8988T (cell line): Measurements from ENCODE around the gene DCP1A.
"Not testable (repeated sequence)": the region's sequence is repeated elsewhere in the genome, so short reads cannot be mapped to it uniquely, and the experiment has no call there.

Source experiments
- DNase-seq: peaks from one replicate; pipeline ENCODE4 v3.0.0; 2011

The DCP1A gene

GRCh38 chr3:53261712-53262111 is 85.6 kb downstream of the DCP1A start:
- no peak for DNase-seq

DNA sequence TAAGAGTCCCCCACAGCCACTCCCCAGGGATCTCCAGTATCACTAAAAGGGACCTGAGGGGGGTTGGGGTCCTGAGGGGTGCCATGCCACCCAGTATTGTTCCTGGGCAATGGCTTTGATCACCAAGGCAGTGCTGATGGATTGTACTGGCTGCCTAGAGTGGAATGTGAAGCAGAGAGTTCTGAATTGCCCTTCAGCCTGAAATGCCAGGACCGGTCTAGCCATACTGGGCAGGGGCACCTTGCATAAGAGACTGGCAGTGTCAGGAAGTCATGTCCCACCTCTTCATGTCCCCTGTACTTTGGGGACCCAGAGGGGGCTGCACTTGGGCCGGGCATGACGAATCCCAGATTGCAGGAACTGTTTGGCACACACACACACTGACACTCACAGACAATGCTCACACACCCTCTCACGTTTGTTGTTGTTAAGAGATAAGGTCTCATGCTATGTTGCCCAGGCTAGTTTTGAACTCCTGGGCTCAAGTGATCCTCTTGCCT is 87.0 kb downstream of the DCP1A start:
- DNase-seq, result peak; percentile 9

DNA sequence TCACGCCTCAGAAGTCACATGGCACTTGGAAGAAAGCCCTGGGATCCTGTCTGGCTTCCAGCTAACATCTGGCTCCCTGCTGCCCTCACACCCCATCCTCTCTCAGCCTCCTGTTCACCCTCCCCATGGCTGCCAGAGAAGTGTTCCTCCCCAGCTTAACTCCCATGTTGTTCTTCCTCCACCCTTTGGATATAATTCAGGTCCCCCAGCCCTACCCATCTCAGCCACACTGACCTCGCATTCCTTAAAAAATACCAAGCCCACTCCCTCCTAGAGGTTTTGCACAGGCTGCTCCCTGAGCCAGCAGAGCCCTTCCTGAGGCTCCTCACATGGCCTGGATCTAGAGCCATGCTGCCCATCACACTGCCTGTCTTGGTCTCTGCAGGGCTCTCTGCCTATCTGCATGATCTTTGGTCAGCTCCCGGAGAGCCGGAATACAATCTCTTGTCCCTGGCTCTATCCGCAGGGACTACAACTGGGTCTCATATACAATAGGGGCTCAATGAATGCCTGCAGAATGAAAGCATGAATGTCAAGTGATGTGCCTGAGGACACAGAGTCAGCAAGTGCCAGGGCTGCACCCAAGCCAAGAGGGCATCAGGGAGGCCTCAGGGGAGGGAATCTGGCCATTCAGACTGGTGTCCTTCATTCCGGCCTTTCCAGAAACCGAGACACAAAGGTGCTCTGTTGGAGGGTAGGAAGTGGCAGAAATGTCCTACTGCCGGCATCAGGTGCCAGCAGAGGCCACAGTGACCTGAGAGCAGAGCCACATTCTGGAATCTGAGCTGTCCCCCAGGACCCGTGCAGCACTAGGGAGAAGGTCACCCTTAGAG is 87.7 kb downstream of the DCP1A start:
- DNase-seq, result peak; percentile 20

GRCh38 chr3:53258600-53259426 is 88.5 kb downstream of the DCP1A start:
- no peak for DNase-seq

GRCh38 chr3:53257465-53257864 is 89.9 kb downstream of the DCP1A start:
- peak; percentile 15 for DNase-seq

DNA sequence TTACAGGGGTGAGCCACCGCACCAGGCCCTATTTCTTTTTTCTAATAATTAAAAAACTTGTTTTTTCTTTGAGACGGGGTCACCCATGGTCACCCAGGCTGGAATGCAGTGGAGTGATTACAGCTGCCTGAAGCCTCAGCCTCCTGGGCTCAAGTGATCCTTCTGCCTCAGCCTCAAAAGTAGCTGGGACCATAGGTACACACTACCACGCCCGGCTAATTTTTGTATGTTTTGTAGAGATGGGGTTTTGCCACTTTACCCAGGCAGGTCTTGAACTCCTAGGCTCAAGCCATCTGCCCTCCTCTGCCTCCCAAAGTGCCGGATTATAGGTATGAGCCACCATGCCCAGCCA is 90.7 kb downstream of the DCP1A start:
- DNase-seq, result no peak

DNA sequence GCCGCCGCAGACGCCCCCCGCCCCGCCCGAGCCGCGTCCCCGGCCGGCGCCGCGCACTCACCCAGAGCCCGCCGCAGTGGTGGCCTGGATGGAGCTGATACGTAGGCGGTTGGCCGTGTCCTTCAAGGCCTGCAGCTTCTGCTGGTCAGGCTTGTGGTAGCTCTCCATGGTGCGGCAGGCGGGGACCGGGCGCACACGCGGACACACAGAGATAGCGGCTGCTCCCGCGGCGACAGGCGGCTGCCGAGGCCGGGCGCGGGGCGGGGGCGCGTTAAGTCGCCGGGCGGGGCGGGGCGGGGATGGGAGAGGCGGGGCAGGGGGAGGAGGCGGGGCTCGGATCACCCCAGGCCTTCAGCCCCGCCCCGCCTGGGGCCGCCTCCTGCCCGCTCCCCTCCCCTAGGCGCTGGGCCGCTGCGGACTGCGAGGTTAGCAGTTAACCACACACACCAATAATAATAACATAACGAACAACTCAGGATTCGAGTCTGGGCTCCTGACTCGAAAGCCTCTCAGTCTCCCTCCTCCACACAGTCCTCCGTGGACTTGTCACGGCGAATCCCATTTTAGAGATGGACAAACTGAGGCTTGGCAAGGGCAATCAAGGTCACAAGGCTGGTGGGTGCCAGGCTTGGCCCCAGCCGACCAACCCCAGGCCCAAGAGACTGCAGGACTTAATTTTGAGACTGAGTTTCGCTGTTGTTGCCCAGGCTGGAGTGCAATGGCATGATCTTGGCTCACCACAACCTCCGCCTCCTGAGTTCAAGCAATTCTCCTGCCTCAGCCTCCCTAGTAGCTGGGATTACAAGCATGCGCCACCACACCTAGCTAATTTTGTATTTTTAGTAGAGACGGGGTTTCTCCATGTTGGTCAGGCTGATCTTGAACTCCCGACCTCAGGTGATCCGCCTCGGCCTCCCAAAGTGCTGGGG is 91.3 kb downstream of the DCP1A start, which contains the start of gene TKT:
TSS of gene TKT (minus strand) at position 248 of the 929 bp plus-strand sequence. CDS start at position 168, 80 bp downstream.
- DNase-seq, result peak; percentile 98

GRCh38 chr3:53255423-53255774 is 91.9 kb downstream of the DCP1A start:
- DNase-seq, result peak; percentile 51

GRCh38 chr3:53254509-53255422 is 92.6 kb downstream of the DCP1A start:
- DNase-seq, result peak; percentile 94

DNA sequence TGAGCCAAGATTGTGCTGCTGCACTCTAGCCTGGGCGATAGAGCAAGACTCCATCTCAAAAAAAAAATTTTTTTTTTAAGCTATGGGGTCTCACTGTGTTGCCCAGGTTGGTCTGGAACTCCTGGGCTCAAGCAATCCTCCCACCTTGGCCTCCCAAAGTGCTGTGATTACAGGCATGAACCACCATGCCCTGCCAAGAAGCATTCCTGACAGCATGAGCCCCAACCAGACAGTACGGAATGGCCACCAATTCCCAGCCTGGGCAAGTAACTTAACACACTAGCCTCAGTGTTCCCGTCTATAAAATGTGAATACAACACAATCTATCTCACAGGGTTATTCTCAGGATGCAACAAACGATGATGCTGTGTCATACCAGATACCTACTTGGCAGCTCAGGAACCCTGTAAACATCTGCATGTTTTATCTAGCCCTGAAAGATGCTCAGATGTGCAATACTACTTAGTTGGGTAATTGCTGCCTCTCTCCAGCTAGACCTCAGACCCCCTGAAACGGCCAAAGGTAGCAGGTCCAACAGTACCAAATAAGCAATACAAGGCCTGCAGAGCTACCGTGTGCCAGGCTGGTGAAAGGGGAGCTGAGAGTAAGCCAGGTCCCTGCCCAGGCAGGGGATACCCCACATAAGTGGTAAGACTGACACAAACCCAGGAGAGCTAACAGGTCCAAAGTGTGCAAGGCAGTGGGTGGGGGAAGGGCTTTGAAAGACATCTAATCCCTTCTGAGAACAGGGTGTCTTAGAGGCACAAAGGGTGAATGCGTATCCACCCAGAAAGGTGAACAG is 93.4 kb downstream of the DCP1A start:
- peak; percentile 25 for DNase-seq

DNA sequence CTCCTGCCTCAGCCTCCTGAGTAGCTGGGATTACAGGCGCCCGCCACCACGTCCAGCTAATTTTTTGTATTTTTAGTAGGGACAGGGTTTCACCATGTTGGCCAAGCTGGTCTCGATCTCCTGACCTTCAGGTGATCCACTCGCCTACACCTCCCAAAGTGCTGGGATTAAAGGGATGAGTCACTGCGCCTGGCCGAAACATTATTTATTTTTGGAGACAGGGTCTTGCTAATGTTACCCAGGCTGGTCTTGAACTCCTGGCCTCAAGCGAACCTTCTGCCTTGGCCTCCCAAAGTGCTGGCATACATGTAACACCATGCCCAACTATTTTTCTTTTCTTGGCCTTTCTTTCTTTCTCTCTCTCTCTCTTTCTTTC is 94.4 kb downstream of the DCP1A start:
- DNase-seq, result not testable (repeated sequence)

GRCh38 chr3:53252096-53252946 is 95.0 kb downstream of the DCP1A start:
- no peak for DNase-seq

GRCh38 chr3:53250881-53251605 is 96.3 kb downstream of the DCP1A start:
- no peak for DNase-seq

- DNase-seq, result no peak
These were observed 96.9 kb downstream of the DCP1A start for GRCh38 chr3:53250453-53250852.

GRCh38 chr3:53248161-53248560 is 99.2 kb downstream of the DCP1A start:
- no peak for DNase-seq

- DNase-seq, result no peak
These were observed 99.7 kb downstream of the DCP1A start for GRCh38 chr3:53247619-53248018.

DNA sequence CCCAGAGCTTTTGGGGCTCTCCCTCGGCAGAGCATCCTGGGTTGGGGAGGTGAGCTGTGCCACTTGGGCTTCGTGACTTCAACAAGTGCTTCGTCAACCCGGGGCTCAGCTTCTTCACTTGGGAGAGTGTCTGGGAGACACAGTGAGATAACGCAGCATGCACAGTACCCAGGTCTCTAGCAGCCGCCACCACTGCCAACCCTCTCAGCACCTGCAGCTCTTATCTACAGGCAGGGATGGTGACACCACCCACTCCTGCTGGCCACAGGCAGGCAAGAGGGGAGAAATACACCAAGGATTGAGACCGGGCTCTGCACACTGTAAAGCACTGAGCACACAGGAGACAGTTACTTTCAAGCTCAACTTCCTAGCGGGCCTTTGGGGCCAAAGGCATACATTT is 103.1 kb downstream of the DCP1A start:
- DNase-seq, result no peak

- DNase-seq, result no peak
These were observed 103.6 kb downstream of the DCP1A start for GRCh38 chr3:53243785-53244184.

DNA sequence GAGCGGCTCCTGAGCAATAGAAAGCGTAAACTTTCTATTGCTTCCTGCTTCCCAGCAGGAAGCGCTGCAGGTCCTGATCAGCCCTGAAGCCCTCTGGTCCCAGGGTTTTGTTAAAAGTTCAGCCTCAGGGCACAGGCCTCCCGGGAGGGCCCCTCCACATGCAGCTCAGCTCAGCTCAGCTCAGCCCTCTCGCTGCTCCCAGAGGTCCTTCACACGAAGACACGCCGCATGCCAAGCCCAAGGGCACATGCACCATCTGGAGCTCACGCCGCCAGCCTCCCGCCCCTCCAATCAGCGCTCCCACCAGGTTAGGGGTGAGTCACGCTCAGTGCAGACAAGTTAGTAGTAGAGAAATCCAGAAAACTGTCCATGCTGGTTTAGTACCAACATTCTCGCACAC is 104.2 kb downstream of the DCP1A start:
- no peak for DNase-seq
